ENCODE data around the gene NEBL. TPM values are rescaled to one million over a fixed set of nuclear protein-coding genes. Genes with fewer than 3 reads are reported as not detected.

The NEBL gene
- total RNA-seq, 1 experiment from 2014 or later = 16.6 TPM

DNA sequence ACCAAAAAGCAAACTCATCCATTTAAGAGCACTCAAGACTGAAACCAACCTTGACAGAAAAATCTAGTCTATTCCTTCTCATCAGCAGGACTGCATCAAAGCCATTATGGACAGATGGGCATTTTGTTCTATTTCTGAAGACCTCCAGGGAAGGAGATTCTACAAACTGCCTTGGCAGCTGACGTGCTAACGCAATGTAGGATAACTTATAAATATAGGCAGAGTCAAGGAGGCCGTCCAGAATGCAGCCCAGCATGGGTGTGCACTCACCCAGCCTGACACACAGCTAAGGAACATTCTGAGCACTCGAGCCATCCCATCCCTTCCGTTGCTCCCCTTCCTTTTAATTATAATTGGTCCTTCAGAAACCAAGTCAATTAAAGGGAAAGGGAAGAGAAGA lies 25.3 kb upstream of the NEBL start:
- no peaks in the 10 kb centered on the region for H4K20me1 ChIP-seq (ENCODE audit: insufficient read depth)
- H3K4me1 ChIP-seq (ENCODE audit: control insufficient read depth in 1 of 2, insufficient read depth in 2 of 2, low read length in 2 of 2) = no peaks in the 10 kb centered on the region
- H3K27me3 ChIP-seq (ENCODE audit: insufficient read depth, low read length) = no peaks in the 10 kb centered on the region
- ATAC-seq = no peak
- H3K4me3 ChIP-seq (replicated peaks in 1 of 2; ENCODE audit: low read depth in 1 of 2, low read length in 2 of 2) = no peak overlapping the region
- no peaks in the 10 kb centered on the region for H3K36me3 ChIP-seq (ENCODE audit: control insufficient read depth in 1 of 2, insufficient read depth in 2 of 2, low read length in 2 of 2)
- no peak overlapping the region for H3K27ac ChIP-seq (ENCODE audit: low read depth, low read length)
- ChIA-PET CTCF (no interaction called here), RAD21 (ENCODE audit: low non-redundant PET in 1 of 2, low total read pairs in 2 of 2, uncharacterized antibody in 2 of 2, unreplicated experiment in 2 of 2) (no interaction called here), POLR2A (no interaction called here)
- BruUV-seq (replicated peaks) = no TSS peak
- H3K79me2 ChIP-seq (ENCODE audit: insufficient read depth, low read length) = no peaks in the 10 kb centered on the region
- no peaks in the 10 kb centered on the region for H3K9me2 ChIP-seq (ENCODE audit: insufficient read depth)
- H3K4me2 ChIP-seq (ENCODE audit: low read length) = no peak overlapping the region
- no peak overlapping the region for H3K9ac ChIP-seq (ENCODE audit: low read length)
- no peak for DNase-seq (ENCODE audit: low read depth, low spot score)
- no peaks in the 10 kb centered on the region for H3K9me3 ChIP-seq (ENCODE audit: control insufficient read depth in 1 of 2, insufficient read depth in 1 of 2, low read depth in 1 of 2, low read length in 2 of 2)
- no peak overlapping the region for H2AFZ ChIP-seq (ENCODE audit: low read depth, low read length, poor library complexity, severe bottlenecking)
- TF ChIP-seq EGR1 (IDR thresholded peaks at IDR 0.05; ENCODE audit: low read depth) (no peak), ZFX (IDR thresholded peaks at IDR 0.05) (no peak), EZH2phosphoT487 (IDR thresholded peaks at IDR 0.05; ENCODE audit: borderline replicate concordance) (no peak), POLR2A (IDR thresholded peaks at IDR 0.05; ENCODE audit: borderline replicate concordance, extremely low read depth, insufficient read depth, insufficient read length) (no peak), CBX3 (IDR thresholded peaks at IDR 0.05; ENCODE audit: low read depth) (no peak), POLR2AphosphoS5 (IDR thresholded peaks at IDR 0.05; ENCODE audit: low read depth, low read length) (no peak), RAD21 (IDR thresholded peaks at IDR 0.05; ENCODE audit: low read depth) (no peak), CEBPB (IDR thresholded peaks at IDR 0.05; ENCODE audit: low read depth) (no peak), SIN3A (IDR thresholded peaks at IDR 0.05; ENCODE audit: low read depth) (no peak), SP1 (IDR thresholded peaks at IDR 0.05; ENCODE audit: low read depth) (no peak)
- TF ChIP-seq, protein P1, sequence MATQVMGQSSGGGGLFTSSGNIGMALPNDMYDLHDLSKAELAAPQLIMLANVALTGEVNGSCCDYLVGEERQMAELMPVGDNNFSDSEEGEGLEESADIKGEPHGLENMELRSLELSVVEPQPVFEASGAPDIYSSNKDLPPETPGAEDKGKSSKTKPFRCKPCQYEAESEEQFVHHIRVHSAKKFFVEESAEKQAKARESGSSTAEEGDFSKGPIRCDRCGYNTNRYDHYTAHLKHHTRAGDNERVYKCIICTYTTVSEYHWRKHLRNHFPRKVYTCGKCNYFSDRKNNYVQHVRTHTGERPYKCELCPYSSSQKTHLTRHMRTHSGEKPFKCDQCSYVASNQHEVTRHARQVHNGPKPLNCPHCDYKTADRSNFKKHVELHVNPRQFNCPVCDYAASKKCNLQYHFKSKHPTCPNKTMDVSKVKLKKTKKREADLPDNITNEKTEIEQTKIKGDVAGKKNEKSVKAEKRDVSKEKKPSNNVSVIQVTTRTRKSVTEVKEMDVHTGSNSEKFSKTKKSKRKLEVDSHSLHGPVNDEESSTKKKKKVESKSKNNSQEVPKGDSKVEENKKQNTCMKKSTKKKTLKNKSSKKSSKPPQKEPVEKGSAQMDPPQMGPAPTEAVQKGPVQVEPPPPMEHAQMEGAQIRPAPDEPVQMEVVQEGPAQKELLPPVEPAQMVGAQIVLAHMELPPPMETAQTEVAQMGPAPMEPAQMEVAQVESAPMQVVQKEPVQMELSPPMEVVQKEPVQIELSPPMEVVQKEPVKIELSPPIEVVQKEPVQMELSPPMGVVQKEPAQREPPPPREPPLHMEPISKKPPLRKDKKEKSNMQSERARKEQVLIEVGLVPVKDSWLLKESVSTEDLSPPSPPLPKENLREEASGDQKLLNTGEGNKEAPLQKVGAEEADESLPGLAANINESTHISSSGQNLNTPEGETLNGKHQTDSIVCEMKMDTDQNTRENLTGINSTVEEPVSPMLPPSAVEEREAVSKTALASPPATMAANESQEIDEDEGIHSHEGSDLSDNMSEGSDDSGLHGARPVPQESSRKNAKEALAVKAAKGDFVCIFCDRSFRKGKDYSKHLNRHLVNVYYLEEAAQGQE (IDR thresholded peaks at IDR 0.05; ENCODE audit: low read depth) = no peak
- intact Hi-C loops (cut with micrococcal nuclease) = no loop called here

Data from HCT116 (cell line).